ENCODE data around the gene TRIM40. TPM values are rescaled to one million over a fixed set of nuclear protein-coding genes. Genes with fewer than 3 reads are reported as not detected.
"Not testable (repeated sequence)": the region's sequence is repeated elsewhere in the genome, so short reads cannot be mapped to it uniquely, and the experiment has no call there.

TRIM40 gene
- total RNA-seq, 2 experiments from 2014 or later: not detected

DNA sequence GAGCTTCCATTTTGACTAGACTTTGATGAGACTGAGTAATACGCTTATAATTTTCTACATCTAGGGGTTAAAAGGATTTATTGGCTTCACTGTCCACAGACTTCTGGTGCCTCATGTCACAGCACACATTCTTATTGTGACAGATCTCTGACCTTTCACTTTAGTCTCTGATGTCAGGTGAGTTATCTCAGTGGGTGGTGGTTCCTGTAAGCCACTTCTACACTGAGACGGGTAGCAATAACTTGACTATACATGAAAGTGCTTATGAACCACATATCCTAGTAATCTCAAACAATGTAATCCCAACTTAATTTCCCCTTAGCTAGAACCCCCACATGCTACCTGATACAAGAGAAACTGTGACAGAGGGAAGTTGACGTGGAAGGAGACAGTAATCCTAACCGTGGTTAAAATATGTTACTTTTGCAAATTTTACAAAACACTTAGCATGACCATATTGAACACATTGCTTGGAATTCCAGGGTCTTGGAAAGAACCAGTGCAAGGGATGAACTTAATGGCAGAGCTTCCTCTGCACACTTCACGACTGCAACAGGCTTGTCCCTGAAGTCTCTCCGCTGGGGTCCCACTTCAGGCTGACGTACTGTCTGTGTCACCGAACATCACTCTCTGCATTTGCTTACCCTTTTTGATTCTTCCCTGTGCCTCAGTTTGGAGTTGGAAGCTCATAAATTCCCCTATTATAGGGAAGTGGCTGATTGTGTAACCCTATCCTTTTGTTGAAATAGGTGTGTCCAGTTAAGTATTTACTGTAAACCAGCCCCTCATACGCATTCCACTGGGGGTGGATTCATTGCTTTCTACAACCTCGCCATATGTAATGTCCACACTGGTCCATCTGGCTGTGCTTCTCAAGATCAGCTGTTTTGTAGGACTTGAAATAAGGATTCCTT, 6.4 kb upstream of the TRIM40 start:
- no peaks in the 10 kb centered on the region for H3K9me3 Mint-ChIP-seq
- H3K36me3 Mint-ChIP-seq: no peaks in the 10 kb centered on the region
- H3K4me1 Mint-ChIP-seq: peaks cover 11% of the 10 kb centered on the region
- no peak overlapping the region for H3K27ac Mint-ChIP-seq
- no peak for DNase-seq
- H3K27me3 Mint-ChIP-seq: peaks cover 78% of the 10 kb centered on the region
- no peak overlapping the region for H3K4me3 Mint-ChIP-seq

- H3K9me3 Mint-ChIP-seq: no peaks in the 10 kb centered on the region
- no peak overlapping the region for H3K27ac Mint-ChIP-seq
- peaks cover 11% of the 10 kb centered on the region for H3K4me1 Mint-ChIP-seq
- DNase-seq: no peak
- peaks cover 76% of the 10 kb centered on the region for H3K27me3 Mint-ChIP-seq
- no peak overlapping the region for H3K4me3 Mint-ChIP-seq
- H3K36me3 Mint-ChIP-seq: no peaks in the 10 kb centered on the region
Observed at GRCh38 chr6:30130179-30130679, 5.7 kb upstream of the TRIM40 start.

DNA sequence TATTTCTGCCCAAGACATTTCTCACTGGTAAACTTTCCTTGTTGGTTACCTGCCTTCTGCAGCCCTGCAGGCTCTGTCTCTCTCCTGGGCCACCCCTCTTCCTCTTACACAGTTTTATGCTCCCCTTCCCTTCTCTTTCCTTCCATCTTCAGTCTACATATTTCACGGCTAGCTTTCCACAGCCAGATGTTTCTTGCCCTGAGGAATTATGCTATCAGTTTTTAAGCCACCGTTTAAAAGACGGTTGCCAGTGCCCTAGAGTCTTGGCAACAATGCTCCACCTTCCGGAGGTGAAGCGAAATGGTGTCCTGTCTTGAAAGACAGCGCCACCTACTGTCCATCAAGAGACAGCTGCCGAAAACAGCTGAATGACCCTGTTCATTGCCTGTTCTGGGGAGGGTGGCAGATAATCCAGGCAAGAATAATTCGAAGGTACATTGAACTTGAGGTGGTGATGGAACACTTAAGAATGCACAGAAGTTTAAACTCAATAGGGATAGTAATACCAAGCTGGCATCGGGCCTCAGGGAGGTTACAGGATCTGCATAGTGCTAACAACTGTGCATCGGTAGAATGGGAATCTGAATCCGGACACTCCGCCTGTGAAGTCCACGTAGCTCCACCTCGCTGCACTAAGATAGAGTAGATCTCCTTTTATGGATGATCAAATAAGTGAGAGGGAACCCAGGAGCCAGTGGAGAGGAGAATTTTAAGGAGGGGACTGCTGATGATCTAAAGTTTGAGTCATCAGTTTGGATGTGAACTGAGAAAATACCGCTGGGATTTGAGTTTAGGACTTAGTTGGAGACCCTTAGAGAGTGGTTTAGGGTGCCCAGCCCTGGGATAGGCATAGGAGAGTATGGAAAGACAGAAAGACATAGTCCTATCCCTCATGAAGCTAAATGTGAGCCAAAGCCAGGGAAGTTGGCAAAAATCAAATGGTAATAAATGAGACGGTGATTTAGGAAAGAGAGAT, 4.8 kb upstream of the TRIM40 start:
- peak; percentile 52 for DNase-seq
- no peak overlapping the region for H3K4me3 Mint-ChIP-seq
- H3K4me1 Mint-ChIP-seq: peaks cover 15% of the 10 kb centered on the region
- H3K36me3 Mint-ChIP-seq: no peaks in the 10 kb centered on the region
- H3K27ac Mint-ChIP-seq: no peak overlapping the region
- H3K27me3 Mint-ChIP-seq: peaks cover 70% of the 10 kb centered on the region
- no peaks in the 10 kb centered on the region for H3K9me3 Mint-ChIP-seq

- H3K4me3 Mint-ChIP-seq: no peak overlapping the region
- peaks cover 64% of the 10 kb centered on the region for H3K27me3 Mint-ChIP-seq
- no peaks in the 10 kb centered on the region for H3K36me3 Mint-ChIP-seq
- peaks cover 19% of the 10 kb centered on the region for H3K4me1 Mint-ChIP-seq
- H3K27ac Mint-ChIP-seq: no peak overlapping the region
- DNase-seq: no peak
- no peaks in the 10 kb centered on the region for H3K9me3 Mint-ChIP-seq
Observed at GRCh38 chr6:30131947-30132497, 3.9 kb upstream of the TRIM40 start.

DNA sequence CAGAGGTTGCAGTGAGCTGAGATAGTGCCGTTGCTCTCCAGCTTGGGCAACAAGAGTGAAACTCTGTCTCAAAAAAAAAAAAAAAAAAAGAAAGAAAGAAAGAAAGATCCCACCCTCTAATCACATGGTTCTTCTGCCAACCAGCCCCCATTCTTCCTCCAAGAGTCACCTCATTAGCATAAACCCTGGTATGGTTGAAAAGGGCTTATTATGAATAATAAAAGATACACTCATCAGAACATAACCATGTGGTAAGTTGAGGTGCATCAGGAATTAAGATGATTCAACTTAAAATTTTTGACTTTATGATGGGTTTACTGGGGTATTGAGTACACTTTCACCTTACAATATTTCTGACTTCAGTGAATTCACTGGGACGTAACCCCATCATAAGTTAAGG, 793 bp upstream of the TRIM40 start:
- H3K36me3 Mint-ChIP-seq: no peaks in the 10 kb centered on the region
- no peaks in the 10 kb centered on the region for H3K9me3 Mint-ChIP-seq
- peaks cover 13% of the 10 kb centered on the region for H3K4me1 Mint-ChIP-seq
- peaks cover 44% of the 10 kb centered on the region for H3K27me3 Mint-ChIP-seq
- no peak overlapping the region for H3K4me3 Mint-ChIP-seq
- no peak for DNase-seq
- H3K27ac Mint-ChIP-seq: no peak overlapping the region

DNA sequence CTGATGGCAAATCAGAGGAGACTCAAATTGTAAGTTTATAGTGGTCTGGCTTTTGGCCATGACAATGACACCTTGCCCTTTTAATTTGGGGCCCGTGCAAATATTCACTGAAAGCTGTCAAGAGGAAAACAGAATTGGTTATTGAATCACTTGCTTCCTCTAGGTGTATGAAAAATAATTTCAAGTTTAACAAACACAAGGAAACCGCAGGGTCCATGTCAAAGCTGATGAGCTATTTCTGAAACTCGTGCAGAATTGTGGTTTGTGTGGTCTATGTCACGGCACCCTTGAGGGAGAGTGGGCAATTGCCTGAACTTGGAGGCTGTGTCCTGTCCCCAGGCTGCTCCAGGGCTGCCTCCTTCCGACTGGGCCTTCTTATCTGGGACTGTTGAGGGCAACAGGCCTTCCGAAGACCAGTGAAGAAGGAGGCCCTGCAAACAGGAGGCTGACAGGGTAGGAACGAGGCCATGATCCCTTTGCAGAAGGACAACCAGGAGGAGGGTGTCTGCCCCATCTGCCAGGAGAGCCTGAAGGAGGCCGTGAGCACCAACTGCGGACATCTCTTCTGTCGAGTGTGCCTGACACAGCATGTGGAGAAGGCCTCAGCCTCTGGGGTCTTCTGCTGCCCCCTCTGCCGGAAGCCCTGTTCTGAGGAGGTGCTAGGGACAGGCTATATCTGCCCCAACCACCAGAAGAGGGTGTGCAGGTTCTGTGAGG, 788 bp downstream of the TRIM40 start:
- Mint-ChIP-seq H3K36me3 (no peaks in the 10 kb centered on the region), H3K4me1 (peaks cover 8% of the 10 kb centered on the region), H3K27me3 (peaks cover 44% of the 10 kb centered on the region), H3K9me3 (no peaks in the 10 kb centered on the region), H3K4me3 (no peak overlapping the region), H3K27ac (no peak overlapping the region)
- DNase-seq: peak; percentile 3

GRCh38 chr6:30140240-30140639, 4.3 kb downstream of the TRIM40 start:
- H3K27me3 Mint-ChIP-seq: peaks cover 54% of the 10 kb centered on the region
- H3K4me1 Mint-ChIP-seq, DNase-seq, H3K27ac Mint-ChIP-seq, H3K9me3 Mint-ChIP-seq, H3K4me3 Mint-ChIP-seq, H3K36me3 Mint-ChIP-seq: not testable (repeated sequence)

DNA sequence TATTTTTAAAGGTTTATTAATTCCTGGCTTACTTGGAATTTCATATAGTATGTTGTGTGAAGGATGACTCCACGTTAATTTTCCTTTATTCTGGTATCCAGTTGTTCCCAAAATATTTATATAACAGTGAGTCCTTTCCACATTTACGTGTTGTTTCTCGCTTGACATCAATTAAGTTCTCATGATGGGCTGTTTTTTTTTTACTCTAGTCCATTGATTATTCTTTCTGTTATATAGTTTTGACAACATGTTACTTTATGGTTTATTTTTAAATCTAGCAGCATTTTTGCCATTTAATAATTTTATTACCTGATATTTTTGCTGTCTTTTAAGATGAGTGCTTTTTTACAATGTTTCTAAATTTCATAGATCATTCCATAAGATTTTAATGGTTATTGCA, 6.7 kb downstream of the TRIM40 start:
- Mint-ChIP-seq H3K36me3 (no peaks in the 10 kb centered on the region), H3K4me1 (no peaks in the 10 kb centered on the region), H3K9me3 (no peaks in the 10 kb centered on the region), H3K4me3 (no peak overlapping the region), H3K27ac (no peak overlapping the region), H3K27me3 (peaks cover 60% of the 10 kb centered on the region)
- no peak for DNase-seq

GRCh38 chr6:30143780-30144179, 7.8 kb downstream of the TRIM40 start:
- no peak for DNase-seq
- peaks cover 64% of the 10 kb centered on the region for H3K27me3 Mint-ChIP-seq
- H3K4me1 Mint-ChIP-seq: no peaks in the 10 kb centered on the region
- H3K9me3 Mint-ChIP-seq: no peaks in the 10 kb centered on the region
- H3K4me3 Mint-ChIP-seq: no peak overlapping the region
- no peaks in the 10 kb centered on the region for H3K36me3 Mint-ChIP-seq
- H3K27ac Mint-ChIP-seq: no peak overlapping the region

DNA sequence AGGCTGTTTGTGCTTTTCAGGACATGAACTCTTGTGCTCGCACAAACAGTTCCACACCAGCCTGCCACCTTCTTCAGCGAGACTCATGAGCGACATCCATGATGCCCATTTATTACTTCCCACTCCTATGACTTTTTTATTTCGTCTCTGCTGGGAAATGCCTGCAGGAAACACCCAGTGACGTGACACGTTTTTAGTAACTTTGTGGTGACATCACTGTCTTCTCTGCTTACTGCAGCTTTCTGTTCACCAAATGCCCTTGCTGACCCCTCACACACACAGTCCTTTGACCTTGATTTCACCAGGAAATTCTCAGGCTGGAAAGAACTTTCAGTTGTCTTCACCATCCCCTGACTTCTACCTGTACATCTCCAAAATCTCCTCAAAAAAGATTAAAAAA, 8.9 kb downstream of the TRIM40 start:
- H3K36me3 Mint-ChIP-seq: no peaks in the 10 kb centered on the region
- H3K9me3 Mint-ChIP-seq: no peaks in the 10 kb centered on the region
- no peak for DNase-seq
- peaks cover 60% of the 10 kb centered on the region for H3K27me3 Mint-ChIP-seq
- H3K4me1 Mint-ChIP-seq: no peaks in the 10 kb centered on the region
- no peak overlapping the region for H3K27ac Mint-ChIP-seq
- no peak overlapping the region for H3K4me3 Mint-ChIP-seq

GRCh38 chr6:30145818-30146217, 9.9 kb downstream of the TRIM40 start:
- no peaks in the 10 kb centered on the region for H3K4me1 Mint-ChIP-seq
- no peak overlapping the region for H3K27ac Mint-ChIP-seq
- peaks cover 59% of the 10 kb centered on the region for H3K27me3 Mint-ChIP-seq
- no peak for DNase-seq
- H3K4me3 Mint-ChIP-seq: no peak overlapping the region
- no peaks in the 10 kb centered on the region for H3K36me3 Mint-ChIP-seq
- H3K9me3 Mint-ChIP-seq: no peaks in the 10 kb centered on the region

GRCh38 chr6:30147096-30147495, 11.2 kb downstream of the TRIM40 start:
- no peak overlapping the region for H3K4me3 Mint-ChIP-seq
- no peak for DNase-seq
- H3K4me1 Mint-ChIP-seq: no peaks in the 10 kb centered on the region
- peaks cover 51% of the 10 kb centered on the region for H3K27me3 Mint-ChIP-seq
- H3K27ac Mint-ChIP-seq: no peak overlapping the region
- no peaks in the 10 kb centered on the region for H3K9me3 Mint-ChIP-seq
- H3K36me3 Mint-ChIP-seq: no peaks in the 10 kb centered on the region

DNA sequence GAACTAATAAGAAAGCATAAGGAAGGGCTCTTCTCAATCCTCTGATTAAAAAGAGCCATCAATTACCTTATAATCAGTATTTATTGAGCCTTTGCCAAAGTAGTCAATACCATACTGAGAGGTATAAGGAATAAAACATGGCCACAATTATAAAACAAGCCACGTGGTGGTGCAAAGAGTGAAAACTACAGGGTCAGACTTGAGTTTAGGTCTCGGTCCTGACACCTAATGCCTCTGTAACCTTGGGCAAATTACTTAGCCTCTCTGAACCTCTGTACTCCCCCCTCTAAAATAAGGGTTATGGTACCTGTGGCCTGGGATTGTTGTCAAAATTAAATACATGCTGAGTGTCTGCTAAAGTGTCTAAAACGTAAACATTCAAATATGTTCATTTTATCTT, 13.3 kb downstream of the TRIM40 start:
- no peak for DNase-seq
- Mint-ChIP-seq H3K27me3 (peaks cover 39% of the 10 kb centered on the region), H3K9me3 (no peaks in the 10 kb centered on the region), H3K36me3 (no peaks in the 10 kb centered on the region), H3K4me1 (no peaks in the 10 kb centered on the region), H3K4me3 (no peak overlapping the region), H3K27ac (no peak overlapping the region)

DNA sequence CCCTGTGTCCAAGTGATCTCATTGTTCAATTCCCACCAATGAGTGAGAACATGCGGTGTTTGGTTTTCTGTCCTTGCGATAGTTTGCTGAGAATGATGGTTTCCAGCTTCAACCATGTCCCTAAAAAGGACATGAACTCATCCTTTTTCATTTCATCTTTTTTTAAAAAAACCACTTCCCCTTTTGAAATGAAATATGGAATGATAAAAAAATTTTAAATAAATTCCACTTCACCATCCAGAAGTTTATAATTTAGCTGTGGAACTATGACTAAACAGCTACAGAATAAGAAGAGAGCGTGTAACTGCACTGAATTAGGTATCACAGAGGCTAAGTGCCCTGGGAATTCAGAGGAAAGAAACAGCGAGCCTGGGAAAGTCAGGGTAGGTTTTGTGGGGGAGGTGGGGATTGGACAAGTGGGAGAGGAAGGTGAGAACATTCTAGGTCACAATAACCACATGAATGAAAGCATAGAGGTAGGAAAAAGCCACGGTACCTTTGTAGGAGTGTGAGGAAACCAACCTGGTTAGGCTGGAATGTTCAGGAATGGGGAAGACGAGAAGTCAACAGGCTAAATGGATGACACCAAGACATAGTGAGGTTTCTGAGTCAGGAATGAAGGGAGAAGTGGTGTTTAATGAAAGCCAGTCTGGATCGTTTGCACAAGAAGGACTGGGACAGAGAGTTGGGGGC, 14.1 kb downstream of the TRIM40 start:
- Mint-ChIP-seq H3K4me1 (no peaks in the 10 kb centered on the region), H3K27ac (no peak overlapping the region), H3K4me3 (no peak overlapping the region), H3K27me3 (peaks cover 37% of the 10 kb centered on the region), H3K36me3 (no peaks in the 10 kb centered on the region), H3K9me3 (no peaks in the 10 kb centered on the region)
- no peak for DNase-seq
